Measurements from ENCODE around the gene BIRC7. TPM values are rescaled to one million over a fixed set of nuclear protein-coding genes. Genes with fewer than 3 reads are reported as not detected.

The BIRC7 gene
- total RNA-seq, 1 donor from 2014 or later = 15.5 TPM

DNA sequence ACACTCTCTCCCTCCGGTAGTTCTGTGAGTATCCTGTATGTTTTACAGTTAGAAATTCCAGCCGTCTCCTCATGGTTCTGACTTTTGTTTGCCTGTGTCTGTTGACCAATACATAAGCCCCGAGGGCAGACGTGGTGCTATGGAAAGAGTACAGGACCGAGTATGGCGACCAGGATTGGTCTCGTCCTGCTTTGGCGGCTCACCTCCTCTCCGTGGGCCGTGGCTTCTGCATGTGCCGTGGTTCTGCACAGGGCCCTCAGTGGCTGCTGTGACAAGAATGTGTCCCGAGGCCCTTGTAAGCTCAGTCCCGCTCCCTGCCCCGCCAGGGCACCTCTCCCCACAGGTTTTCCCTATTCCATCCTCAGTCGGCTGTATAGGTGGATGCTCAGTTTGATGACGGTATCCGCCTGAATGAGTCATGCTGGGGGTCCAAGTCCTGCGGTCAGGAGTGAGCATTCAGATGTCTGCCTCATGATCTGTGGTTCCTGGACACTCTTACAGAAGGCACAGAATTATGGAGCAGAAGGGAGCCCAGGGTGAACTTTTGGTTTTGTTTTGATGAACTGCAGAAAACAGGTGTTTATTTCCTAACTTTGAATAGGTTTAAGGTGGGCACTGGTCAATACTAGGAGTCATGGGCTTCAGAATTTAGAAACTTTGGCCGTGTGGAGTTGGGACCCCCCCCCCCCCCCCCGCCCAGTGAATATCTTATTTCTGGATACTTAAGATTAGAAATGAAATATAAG is 38.1 kb downstream of the BIRC7 start:
- no peak for DNase-seq
- intact Hi-C loops (cut with DNase I) = no loop called here
- ATAC-seq = no peak
- Histone ChIP-seq H3K4me1 (peaks cover 18% of the 10 kb centered on the region), H3K9me3 (no peaks in the 10 kb centered on the region), H3K27me3 (no peaks in the 10 kb centered on the region), H3K36me3 (peaks cover 29% of the 10 kb centered on the region), H3K4me3 (peak overlapping the region; percentile 90), H3K27ac (peak overlapping the region; percentile 66)
- TF ChIP-seq CTCF (IDR thresholded peaks at IDR 0.05) = no peak

DNA sequence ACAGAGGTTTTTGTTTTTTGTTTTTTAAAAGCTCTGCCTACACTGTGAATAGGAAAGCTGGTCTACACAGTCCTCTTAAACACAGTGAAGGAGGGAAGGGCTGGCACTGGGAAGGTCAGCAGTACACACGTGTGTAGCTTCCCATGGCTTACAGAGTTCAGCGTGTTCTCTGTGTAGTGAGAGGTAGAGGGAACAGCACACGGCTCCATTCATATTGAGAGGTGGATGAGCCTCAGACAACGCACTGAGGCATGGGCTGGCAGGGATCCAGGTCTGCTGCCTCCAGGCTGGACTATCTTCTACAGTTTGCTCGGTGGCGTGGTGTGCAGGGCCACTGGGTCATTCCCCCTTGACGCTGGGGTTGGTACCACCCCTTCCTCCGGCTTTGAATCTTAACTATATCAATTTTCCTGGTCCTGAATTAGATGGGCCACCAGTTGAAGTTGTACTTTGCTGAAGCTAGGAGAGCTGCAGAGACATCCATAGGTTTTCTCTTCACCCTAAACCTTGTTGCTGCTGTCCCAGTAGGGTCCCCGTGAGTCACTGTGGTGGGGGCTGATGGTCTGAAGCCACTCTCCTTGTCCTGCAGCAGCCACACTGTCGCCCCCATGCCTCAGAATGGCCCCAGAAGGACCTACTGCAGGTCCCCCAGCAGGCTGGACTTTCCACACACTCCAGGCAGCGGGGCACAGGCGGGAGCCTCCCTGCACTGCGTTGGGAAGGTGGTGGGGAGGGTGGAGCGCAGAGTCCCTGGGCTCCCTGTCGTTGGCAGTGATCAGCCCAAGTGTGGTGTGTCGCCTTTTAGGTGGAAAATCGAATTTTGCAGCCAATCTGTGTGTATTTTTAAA is 38.9 kb downstream of the BIRC7 start:
- Histone ChIP-seq H3K27me3 (no peaks in the 10 kb centered on the region), H3K4me1 (peaks cover 18% of the 10 kb centered on the region), H3K4me3 (peak overlapping the region; percentile 90), H3K36me3 (peaks cover 37% of the 10 kb centered on the region), H3K9me3 (no peaks in the 10 kb centered on the region), H3K27ac (no peak overlapping the region)
- no peak for TF ChIP-seq CTCF (IDR thresholded peaks at IDR 0.05)
- ATAC-seq (no peak), DNase-seq (no peak)
- intact Hi-C loops (cut with DNase I) = no loop called here

DNA sequence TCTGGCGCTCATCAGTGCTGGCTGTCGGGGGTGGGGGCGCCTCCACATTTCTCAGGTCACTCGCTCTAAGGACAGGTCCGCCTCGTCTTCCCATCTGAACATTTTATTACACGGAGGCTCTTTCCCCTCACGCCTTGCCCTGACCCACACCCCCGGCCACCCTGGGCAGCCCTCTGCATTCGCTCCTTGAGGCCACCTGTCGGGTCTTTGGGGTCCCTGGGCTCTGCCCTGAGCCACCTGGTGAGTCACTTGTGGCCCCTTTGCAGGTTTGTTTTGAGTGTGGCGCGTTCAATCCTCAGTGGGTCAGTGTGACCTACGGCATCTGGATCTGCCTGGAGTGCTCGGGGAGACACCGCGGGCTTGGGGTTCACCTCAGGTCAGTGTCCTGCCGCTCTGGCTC is 40.1 kb downstream of the BIRC7 start:
- no peak for TF ChIP-seq CTCF (IDR thresholded peaks at IDR 0.05)
- Histone ChIP-seq H3K27me3 (no peaks in the 10 kb centered on the region), H3K9me3 (no peaks in the 10 kb centered on the region), H3K27ac (no peak overlapping the region), H3K4me3 (no peak overlapping the region), H3K4me1 (peaks cover 18% of the 10 kb centered on the region), H3K36me3 (peaks cover 49% of the 10 kb centered on the region)
- DNase-seq = no peak
- ATAC-seq = no peak
- intact Hi-C loops (cut with DNase I) = no loop called here

DNA sequence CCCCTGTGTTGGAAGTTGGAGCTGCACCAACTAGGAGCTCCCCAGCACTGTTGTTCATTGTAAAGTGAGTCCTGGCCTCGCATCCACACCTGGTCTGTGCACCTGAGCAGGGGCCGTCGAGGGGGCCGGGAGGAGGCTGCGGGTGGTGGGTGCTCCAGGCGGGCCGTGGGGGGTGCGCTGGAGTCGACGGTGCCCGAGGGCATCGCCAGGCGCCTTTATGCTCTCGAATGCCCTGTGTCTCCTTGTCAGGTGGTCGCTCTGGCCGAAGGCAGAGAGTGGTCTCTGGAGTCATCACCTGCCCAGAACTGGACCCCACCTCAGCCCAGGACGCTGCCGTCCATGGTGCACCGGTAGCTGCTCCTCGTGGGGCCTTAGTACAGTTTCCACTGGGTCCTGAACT is 41.3 kb downstream of the BIRC7 start:
- no peak overlapping the region for H3K4me3 ChIP-seq
- no peaks in the 10 kb centered on the region for H3K27me3 ChIP-seq
- peaks cover 60% of the 10 kb centered on the region for H3K36me3 ChIP-seq
- no peak overlapping the region for H3K27ac ChIP-seq
- intact Hi-C loops (cut with DNase I) = no loop called here
- peaks cover 18% of the 10 kb centered on the region for H3K4me1 ChIP-seq
- no peak for ATAC-seq
- DNase-seq = no peak
- no peaks in the 10 kb centered on the region for H3K9me3 ChIP-seq
- TF ChIP-seq CTCF (IDR thresholded peaks at IDR 0.05) = no peak

- no peaks in the 10 kb centered on the region for H3K27me3 ChIP-seq
- no peak overlapping the region for H3K27ac ChIP-seq
- no peak overlapping the region for H3K4me3 ChIP-seq
- no peak for ATAC-seq
- H3K36me3 ChIP-seq = peaks cover 68% of the 10 kb centered on the region
- no peaks in the 10 kb centered on the region for H3K9me3 ChIP-seq
- TF ChIP-seq CTCF (IDR thresholded peaks at IDR 0.05) = no peak
- peaks cover 18% of the 10 kb centered on the region for H3K4me1 ChIP-seq
- no peak for DNase-seq
- intact Hi-C loops (cut with DNase I) = no loop called here
Observed at GRCh38 chr20:63277466-63278272, 42.0 kb downstream of the BIRC7 start.
